Fibroblast of skin of left quadriceps (primary cell): ENCODE results near the gene SORCS3.

ENCODE experiments used
- DNase-seq, 2 experiments: peaks; one replicate each; pipeline ENCODE4 v3.0.0-alpha.2; 2013; ENCODE audit warnings: low read depth in 2 of 2

Gene SORCS3

DNA sequence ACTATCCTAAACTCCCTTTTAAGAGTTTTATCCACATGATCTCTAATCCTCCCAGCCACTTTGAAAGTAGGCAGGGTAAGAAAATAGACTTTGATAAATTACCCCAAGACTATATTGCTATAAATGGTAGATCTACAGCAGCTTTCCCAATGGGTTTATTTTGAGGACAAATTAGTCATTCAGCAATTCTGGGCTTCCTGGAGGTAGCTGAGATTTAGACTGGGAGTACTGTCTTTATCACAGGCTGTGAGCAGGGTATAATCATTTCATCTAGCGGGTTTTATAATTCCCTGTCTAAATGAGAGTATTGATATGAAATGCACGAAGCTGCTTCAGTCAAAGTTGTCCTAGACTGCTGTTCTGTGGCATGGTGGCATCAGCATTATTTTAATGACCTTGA is 279.4 kb downstream of the SORCS3 start:
- DNase-seq = no peak

DNA sequence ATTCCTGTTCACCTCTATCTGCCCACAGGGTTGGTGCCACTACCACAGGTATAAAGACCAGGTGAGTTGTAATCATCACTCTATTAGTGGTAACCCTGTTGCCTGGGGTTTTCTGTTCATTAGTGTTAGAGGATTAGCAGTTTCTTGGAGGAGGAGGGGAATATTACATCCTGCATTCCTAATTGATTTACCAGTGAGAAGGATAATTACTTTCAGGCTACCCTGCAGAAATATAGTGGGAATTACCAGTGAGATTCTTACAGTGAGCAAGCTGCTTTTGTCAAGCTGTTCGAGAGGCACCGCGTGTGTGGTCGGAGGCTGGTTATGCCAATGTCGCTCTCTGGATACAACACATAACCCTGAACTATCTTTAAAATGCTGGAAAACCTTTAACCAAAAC is 280.7 kb downstream of the SORCS3 start:
- DNase-seq = no peak

DNA sequence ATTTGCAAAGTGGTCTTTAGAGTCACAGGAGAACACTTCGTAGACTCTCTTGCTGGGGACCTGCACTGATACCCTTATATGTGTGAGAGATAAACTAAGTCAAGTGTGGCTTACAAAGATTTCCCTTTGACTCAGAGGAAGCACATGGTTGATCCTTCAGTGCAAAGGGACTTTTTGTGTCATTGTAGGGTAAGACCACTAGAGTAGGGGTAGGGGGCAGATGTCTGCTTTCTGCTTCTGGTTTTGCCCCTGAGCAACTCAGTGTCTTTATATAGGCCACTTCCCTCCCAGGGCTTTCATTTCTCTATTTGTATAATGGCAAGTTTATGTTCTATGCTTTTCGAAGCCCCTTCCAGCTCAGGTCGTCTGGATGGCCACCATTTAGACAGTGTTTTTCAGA is 281.7 kb downstream of the SORCS3 start:
- no peak for DNase-seq

DNA sequence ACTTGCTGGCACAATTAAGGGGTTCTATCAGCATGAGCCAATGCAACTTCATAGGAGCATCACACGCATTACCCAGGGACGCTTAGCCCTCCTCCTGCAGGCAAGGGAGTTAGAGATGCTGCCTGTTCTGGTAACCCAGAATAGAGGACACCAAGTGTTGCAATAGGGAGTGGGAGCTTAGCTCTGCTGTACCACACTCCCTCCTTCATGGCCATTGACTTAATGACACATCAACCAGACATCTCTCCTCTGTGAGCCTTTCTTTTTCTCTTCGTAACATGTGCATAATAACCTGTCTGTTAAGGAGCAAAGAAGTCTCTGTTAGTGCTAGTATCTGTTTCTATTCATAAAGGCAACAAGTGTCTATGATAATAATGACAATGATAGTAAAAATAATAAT is 282.4 kb downstream of the SORCS3 start:
- DNase-seq = no peak

DNA sequence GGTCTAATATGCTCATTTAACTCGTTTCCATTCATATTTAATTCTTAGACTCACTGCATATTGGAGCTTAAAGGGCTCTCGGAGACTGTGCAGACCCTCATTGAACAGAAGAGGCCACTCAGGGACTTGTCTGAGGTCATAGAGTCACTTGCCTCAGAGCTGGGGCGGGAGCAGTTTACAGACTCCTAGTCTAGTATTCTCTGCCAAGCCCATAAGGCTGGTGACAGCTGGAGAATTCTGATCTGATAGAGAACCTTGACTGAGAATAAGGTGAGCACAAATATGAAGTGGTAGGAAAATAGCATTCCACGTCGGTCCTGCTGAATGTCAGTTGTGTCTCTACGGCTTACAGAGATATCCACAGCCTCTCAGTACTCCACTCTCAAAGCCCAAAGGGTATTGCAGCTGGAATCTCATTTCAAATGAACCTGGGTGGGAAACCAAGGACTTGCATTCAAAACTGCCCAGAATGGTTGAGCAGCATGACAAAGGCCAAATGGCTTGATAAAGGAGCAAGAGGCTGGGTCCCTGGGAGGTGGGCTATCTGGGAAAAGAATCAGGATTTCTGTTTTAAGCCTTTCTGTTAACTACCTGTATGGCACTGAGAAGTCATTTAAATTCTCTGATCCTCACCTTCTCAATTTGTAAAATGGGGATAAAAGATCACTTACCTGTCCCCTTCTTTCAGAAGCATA is 283.2 kb downstream of the SORCS3 start:
- no peak for DNase-seq

DNA sequence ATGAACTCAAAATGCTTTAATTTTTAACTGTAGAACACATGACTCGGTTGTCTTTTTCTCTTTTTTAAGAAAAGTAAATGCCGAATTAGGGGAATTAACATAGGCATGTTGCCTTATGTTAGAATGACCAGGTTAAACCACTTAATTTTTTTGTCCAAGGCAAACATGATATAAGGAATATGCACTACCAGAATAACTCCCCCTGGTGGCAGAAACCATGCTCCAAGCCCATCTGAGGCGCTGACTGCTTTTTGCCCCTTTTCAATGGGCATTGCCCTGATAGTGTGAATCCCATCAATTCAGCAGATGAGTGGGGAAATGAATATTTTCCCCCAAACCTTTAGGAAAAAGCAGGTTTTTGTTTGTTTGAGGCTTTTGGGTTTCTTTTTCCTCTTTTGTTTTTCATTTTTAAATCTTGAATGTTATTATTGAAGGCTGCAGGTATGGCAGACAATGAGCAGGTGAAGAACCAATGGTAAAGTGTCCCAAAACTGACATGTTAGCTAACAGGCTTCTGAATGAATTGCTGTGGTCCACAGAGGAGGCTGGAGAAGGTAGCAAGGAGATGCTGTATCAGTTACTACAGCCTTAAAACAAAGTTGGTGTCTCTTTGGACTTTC is 284.3 kb downstream of the SORCS3 start:
- peak; percentile 9 to 15 for DNase-seq

DNA sequence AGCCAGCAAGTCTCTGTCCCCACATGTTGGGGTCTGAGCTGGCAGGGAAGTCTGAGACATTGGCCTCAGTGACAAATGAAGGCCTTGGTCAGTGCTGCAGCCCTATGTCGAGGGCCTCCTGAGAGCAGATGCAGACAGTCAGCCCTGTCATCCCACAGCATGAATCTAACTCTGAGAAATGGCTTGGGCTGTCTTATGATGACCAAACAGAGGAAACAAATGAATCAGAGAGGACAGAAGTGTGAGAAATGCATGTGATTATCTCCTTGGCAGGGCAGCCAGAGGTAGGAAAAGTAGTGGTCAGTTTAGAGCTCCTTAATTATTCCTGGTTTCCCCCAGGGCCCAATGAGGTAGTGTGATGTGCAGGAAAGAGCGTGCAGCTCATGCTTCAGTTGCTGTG is 287.6 kb downstream of the SORCS3 start:
- no peak for DNase-seq

DNA sequence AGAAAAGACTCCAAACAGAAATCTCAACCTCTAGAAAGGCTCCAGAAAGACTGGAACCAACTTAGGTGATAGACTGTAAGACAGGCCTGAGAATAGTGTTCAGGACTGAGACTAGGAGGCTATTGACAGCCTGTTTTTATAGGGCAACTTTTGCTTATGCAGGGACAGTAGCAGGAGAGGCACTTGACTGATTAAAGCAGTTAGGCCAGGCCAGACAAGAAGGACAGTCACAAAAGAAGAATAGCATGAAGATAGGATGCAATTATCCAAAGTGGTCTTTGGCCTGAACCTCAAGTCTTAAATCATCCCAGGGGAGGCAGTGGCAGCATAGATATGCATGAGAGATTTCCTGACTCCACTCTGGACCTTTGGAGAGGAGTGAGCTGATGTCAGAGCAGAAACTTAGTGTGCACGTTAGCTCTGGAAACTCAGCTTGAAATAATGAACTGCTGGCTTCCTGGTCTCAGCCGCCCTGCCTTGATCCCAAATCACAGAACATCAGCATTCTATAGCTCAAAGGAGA is 290.6 kb downstream of the SORCS3 start:
- no peak for DNase-seq

DNA sequence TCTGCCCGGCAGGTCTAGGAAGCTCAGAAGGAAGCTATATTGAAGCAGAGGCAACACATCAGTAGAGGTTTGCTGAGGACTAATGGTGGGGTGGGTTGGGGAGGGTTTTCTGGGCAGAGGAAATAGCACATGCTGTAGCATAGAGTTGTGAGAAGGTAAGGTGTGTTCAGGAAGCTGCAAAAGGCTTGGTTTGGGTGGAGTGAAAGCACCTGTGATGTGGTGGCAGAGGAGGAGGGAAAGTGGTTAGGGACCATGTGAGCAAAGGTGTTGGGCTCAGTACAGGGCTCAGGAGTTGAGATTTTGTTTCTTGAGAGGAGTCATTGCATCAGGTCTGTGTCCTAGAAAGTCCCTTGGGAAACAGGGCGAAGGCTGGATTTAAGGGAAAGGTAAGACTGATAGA is 294.6 kb downstream of the SORCS3 start:
- DNase-seq = no peak

DNA sequence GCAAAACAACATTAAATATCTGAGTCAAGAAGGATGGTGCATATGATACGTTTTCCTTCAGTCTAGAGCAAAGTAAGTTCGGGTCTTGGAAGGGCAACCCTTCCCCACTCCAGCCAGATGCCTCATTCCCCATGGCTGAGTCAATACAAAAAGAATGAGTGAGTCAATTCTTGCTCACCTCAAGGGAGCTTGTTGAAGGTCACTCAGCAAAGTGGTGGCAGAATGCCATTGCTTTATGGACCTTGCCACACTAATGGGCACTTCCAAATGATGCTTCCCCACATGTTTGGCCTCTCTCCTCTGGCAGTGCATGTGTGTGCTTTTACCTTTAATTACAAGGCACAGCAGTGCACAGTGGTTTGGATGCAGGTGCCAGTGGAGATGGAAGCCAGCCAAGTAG is 296.5 kb downstream of the SORCS3 start:
- DNase-seq = peak; percentile 53

DNA sequence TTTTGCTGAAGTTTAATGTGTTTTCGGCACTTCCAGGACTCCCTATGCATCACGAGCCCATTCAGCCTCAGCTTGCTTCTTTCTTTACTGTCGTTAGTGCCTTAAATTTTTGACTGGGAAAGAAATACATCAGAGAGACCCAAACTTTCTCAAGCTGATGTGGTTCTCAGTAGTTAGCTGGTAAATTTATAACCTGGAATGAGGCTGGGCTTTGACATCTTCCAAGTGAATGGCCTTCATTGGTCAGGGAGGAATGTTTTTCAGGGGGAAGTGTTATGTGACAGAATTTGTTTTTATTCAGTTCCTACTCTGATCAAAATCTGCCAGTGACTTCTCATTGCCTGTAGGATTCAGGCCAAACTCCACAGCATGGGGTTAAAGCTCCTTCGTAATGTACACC is 296.9 kb downstream of the SORCS3 start:
- no peak for DNase-seq

DNA sequence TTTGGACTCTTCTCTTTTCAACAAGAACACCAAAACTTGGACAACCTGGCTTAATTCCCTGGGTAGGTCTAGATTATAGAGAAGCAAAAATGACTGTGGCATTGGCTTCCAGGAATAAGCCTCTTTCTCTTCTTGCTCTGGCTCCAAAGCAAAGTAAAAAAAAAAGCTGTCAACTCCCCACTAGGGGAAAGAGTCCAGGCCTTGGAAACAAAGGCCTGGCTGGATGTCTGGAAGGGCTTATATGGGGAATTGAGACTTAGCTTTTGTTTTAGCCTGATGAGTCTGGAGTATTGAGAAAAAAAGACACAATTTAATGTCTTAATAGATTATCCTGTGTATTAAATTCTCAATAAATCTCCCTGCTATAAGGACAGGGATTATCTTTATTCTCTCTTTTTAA is 300.6 kb downstream of the SORCS3 start:
- DNase-seq = no peak

DNA sequence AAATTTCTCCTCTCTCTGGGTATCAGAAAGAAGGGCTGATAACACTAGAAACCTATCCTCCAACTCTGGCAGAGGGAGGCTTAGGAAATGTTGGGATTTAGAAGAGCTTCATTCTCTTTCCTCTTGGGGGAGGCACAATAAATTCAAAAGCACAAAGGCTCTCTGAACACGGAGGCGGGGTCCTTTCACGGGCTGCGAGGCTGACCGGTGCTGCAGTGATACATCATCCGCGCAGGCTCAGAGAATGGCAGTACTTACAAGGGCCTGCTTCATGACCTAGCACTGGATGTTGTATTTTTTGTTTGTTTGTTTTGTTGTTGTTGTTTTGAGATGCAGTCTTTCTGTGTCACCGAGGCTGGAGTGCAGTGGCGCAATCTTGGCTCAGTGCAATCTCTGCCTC is 306.2 kb downstream of the SORCS3 start:
- DNase-seq = no peak

DNA sequence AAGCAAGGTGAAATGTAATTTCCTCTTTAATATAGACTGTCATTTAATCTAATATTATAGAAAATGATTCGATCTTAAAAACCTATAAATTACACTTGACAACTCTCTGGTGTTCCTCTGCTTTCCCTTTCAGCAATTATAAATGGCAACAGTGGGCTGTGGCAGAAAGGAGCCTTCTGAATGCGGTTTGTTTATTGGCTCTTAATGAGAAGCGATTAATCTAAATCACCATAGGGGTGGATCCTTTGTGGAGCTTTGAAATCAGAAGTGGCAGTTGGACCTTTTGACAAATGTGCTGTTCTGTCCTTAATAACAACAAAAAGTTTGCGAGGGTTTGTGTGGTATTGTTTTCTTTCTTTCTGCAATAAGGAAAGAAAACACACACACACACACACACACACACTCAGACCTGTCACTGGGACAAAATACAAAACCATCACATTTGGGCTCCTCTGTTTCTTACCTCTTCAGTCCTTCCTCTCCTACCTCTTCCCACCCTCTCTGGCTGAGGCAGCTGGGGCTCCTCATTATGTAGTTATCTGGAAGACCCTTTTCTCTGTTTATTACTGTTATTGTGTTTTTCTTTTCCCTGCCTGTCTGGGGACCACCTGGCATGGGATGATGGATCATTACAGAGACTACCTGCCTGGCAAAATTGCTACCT is 316.2 kb downstream of the SORCS3 start:
- no peak for DNase-seq

DNA sequence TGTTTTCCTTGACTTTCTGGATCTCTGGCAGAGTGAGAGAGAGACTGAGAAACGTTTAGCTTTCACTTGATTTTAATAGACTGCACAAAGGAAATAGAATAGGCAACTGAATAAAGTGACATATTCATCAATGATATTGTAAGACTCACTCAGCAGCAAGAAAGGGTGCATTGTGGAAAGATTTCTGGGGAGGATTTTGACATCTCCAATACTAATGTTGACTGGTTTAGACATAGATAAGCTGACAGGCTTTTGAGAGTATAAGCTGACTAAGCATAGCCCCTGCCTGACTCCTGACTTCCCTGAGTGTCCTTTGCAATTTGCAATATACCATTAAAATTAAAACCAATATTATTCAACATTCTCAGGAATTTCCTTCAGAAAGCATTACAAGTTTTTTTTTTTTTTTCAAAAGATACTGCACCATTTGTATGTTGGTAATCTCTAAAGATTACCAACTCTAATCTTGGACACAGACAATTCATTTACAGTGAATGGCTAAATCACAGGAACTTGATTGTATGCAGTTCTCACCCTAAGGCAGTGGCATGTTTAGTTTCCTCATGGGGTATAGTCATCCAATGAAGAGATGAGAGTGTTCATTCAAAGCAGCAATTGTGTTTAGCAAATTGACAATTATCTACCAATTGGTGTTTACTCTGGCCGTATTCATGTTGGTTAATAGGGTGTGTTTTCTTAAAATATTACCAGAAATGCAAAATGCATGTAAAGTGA is 325.6 kb downstream of the SORCS3 start:
- DNase-seq = no peak

DNA sequence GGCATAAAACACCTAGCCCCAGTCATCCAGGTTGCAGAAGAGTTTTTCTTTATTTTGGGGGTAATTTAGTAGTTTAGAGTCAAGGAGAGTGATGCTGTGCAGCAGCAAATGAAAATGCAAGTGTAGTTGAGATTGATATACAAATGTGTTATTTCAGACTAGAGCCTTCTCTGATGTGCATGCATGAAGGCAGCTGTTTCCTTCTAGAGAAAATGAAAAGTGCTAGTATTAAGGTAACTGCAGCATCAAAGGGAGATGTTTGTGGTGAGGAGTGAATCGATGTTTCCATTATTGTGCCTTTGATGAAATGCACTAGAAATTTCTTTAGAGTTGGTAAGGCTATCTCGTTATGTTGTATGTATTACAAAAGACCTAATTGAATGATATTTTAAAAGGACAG is 339.3 kb downstream of the SORCS3 start:
- DNase-seq = no peak

DNA sequence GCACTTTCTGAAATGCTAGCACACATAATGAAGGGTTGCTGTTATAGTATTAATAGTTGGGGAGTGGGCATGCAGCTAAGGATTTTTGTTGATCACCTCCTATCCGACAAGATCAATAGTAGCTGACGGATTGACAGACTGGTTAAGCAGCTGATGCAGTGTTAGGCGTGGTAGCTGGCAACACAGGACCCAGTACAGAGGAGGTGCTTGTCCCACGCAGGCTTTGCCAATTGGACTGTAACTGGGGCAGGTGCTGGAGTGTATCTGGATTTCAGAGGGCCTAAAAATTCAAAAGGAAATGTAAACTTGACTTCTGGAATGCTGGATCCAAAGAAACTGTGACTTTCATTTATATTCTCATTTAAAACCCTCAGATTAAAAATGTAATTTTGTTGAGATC is 340.9 kb downstream of the SORCS3 start:
- no peak for DNase-seq

DNA sequence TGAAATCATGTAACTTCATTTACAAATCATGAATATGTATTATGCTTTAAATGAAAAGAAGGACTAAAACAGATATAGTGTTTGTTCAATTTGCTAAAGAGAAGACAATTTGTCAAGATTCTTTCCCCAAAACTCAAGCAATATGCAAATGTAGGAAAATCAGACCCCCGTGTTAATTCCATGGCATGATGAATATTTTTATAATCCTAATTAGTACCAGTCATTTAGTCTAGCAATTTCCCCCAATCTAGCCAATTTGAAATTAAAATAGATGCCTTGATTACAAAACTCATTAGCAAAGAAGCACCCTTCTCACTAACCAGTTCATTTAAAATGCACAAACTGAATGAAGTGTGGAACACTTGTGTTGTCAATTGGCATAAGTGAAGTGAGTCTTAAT is 347.6 kb downstream of the SORCS3 start:
- DNase-seq = no peak

DNA sequence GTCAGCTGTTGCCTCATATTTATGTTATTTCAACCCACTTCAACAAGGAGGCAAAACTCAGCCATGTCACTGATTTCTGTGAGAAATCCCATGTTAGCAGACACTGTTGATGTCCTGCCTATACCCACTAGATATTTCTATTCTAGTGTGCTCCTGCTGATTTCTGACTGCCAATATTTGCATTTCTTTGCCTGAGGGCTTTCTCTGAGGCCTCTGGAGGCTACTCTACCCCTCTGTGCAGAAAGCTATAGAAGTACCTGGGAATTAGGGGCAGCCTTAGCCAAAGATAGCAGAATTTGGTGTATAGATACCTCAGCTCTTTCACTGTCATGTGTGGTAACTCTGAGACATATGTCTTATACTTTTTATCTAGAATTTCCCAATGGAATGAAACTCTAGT is 348.8 kb downstream of the SORCS3 start:
- no peak for DNase-seq

DNA sequence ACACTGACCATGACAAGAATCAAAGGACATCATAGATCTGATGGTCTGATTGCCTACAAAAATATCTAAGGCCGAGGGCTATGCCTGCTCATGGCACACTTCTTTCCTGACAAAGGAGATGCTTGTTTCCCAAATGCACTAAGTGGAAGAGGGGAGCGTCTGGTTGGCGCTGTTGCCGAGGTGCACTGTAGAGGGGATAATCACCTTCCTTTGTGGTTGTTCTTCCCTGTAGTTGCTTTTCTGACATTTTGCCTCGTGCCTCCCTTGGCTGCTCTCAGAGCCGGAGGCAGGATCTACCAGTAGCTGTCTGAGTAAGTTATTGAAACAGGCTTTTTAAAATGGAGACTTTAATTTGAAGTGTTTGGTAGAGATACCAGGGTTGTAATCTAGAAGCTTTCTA is 352.0 kb downstream of the SORCS3 start:
- no peak for DNase-seq

DNA sequence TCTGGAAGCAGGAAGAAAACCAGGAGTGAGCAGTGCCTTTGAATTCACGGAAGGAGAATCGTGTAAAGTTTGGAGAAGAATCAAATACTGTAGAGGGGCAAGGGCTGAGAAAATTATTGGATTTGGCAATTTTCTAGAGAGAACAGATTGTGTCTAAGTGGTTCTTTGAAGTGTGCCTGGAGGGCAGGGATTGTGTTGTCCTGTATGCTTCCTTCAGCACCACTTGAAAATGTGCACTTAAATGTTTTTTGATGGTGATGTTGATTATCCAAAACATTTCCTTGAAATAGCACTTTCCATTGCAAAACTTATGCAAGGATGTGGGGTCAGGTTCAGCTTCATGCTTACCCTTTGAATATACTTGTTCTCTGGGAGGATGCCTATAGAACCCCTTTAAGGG is 360.2 kb downstream of the SORCS3 start:
- DNase-seq = no peak

DNA sequence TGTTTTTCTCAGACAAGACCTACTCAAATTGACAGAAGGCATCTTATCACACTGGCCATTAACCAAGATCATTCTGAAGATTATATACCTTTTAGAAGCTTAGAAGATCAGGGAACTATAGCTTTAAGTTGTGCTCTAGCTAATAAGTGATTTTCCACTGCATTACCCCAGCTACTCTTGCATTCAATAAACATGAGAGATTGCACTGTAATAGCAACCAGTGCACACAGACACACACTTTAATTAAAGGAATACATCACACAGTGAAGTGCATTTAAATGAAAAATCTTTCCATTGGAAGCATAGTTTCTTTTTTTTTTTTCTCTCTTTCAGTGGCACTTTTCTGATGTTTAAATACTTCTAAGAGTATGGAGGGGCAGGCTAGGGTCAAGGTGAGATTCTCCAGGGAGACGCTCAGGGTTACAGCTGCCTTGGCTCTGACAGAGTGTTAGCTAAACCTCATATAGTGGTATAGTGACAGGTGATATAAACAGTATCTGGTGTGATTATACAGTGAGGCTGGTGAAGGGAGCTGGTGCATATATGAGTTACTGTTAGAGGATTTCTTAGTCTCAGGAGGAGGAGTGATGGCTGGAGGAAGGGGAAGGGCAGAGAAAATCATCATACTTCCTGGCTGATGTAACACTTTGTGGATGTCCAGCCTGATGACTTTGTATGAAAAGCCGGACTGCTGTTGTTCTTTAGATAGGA is 369.5 kb downstream of the SORCS3 start:
- DNase-seq = no peak
